ENCODE data around the gene PKNOX2. TPM values are rescaled to one million over a fixed set of nuclear protein-coding genes. Genes with fewer than 3 reads are reported as not detected.

PKNOX2 gene
- polyA plus RNA-seq, 1 experiment = 0.02 TPM

GRCh38 chr11:125153837-125154236 lies 10.7 kb upstream of the PKNOX2 start:
- CTCF ChIA-PET = interaction anchor here (1.9 to 6.4 kb wide), 2 partner anchors 9 to 12 kb away, joined by 7 to 43 read pairs; no protein-coding TSS in a partner anchor

GRCh38 chr11:125154378-125155099 lies 10.0 kb upstream of the PKNOX2 start:
- ChIA-PET CTCF (interaction anchor here (1.9 to 6.4 kb wide), 2 partner anchors 9 to 13 kb away, joined by 7 to 43 read pairs; no protein-coding TSS in a partner anchor), POLR2A (interaction anchor here (0.6 kb wide), 1 partner anchor 65 kb away, joined by 5 read pairs; no protein-coding TSS in a partner anchor)
- DNase-seq (ENCODE audit: low read depth) = no peak
- H3K36me3 ChIP-seq (ENCODE audit: control insufficient read depth, insufficient read depth, low read length) = no peaks in the 10 kb centered on the region
- no peak for TF ChIP-seq CTCF (IDR thresholded peaks at IDR 0.05; ENCODE audit: insufficient read depth, low read depth, low read length)
- H3K27me3 ChIP-seq (ENCODE audit: control insufficient read depth, insufficient read depth, low read length) = peaks cover 7% of the 10 kb centered on the region
- H3K4me3 ChIP-seq (ENCODE audit: low read depth, low read length) = no peak overlapping the region

More at GRCh38 chr11:125153837-125154236, 10.7 kb upstream of the PKNOX2 start:
- Histone ChIP-seq H3K27me3 (ENCODE audit: control insufficient read depth, insufficient read depth, low read length) (peaks cover 8% of the 10 kb centered on the region), H3K36me3 (ENCODE audit: control insufficient read depth, insufficient read depth, low read length) (no peaks in the 10 kb centered on the region), H3K4me3 (ENCODE audit: low read depth, low read length) (no peak overlapping the region)
- no peak for DNase-seq (ENCODE audit: low read depth)
- TF ChIP-seq CTCF (IDR thresholded peaks at IDR 0.05; ENCODE audit: insufficient read depth, low read depth, low read length) = no peak
- POLR2A ChIA-PET = interaction anchor here (0.6 kb wide), 1 partner anchor 66 kb away, joined by 5 read pairs; no protein-coding TSS in a partner anchor

GRCh38 chr11:125155100-125155444 lies 9.5 kb upstream of the PKNOX2 start:
- peaks cover 9% of the 10 kb centered on the region for H3K27me3 ChIP-seq (ENCODE audit: control insufficient read depth, insufficient read depth, low read length)
- no peak overlapping the region for H3K4me3 ChIP-seq (ENCODE audit: low read depth, low read length)
- no peaks in the 10 kb centered on the region for H3K36me3 ChIP-seq (ENCODE audit: control insufficient read depth, insufficient read depth, low read length)
- ChIA-PET POLR2A (no interaction called here), CTCF (interaction anchor here (6.4 kb wide), 1 partner anchor 14 kb away, joined by 43 read pairs; no protein-coding TSS in a partner anchor)
- no peak for TF ChIP-seq CTCF (IDR thresholded peaks at IDR 0.05; ENCODE audit: insufficient read depth, low read depth, low read length)
- DNase-seq (ENCODE audit: low read depth) = no peak

- ChIA-PET POLR2A (interaction anchor here (0.7 kb wide), 1 partner anchor 14 kb away, joined by 4 read pairs; no protein-coding TSS in a partner anchor), CTCF (no interaction called here)
- H3K27me3 ChIP-seq (ENCODE audit: control insufficient read depth, insufficient read depth, low read length) = peaks cover 13% of the 10 kb centered on the region
Observed at GRCh38 chr11:125155767-125156166, 8.8 kb upstream of the PKNOX2 start.

More at GRCh38 chr11:125155767-125156166, 8.8 kb upstream of the PKNOX2 start:
- Histone ChIP-seq H3K36me3 (ENCODE audit: control insufficient read depth, insufficient read depth, low read length) (no peaks in the 10 kb centered on the region), H3K4me3 (ENCODE audit: low read depth, low read length) (no peak overlapping the region)
- DNase-seq (ENCODE audit: low read depth) = no peak
- TF ChIP-seq CTCF (IDR thresholded peaks at IDR 0.05; ENCODE audit: insufficient read depth, low read depth, low read length) = no peak

Measured in BJ (cell line).